Transverse colon (tissue), 4 donors: Measurements from ENCODE around the gene SKIL.

Experiments used
- EP300 ChIP-seq: sonication (generic); formaldehyde crosslinking; IDR thresholded peaks from one replicate; pipeline ENCODE4 v1.6.1; 2017; ENCODE audit warnings: antibody characterized with exemption, low read depth
- POLR2A ChIP-seq: fragments of 450-650 bp; IDR thresholded peaks from one replicate; pipeline ENCODE4 v1.6.1; 2016; ENCODE audit warnings: antibody characterized with exemption, mild to moderate bottlenecking, moderate library complexity
- POLR2AphosphoS5 ChIP-seq, 3 donors: sonication (generic); formaldehyde crosslinking; IDR thresholded peaks; one replicate each; pipeline ENCODE4 v1.6.1; 2016; ENCODE audit warnings: antibody characterized with exemption in 3 of 3
- TF ChIP-seq, protein P1 (sequence below), 5 experiments: fragments of 200-600 bp in 3 of 5; fragments of 450-650 bp in 2 of 5; sonication (generic) in 3 of 5; IDR thresholded peaks; 1 replicate in 2 of 5; 2 replicates in 3 of 5; pipeline ENCODE4 v1.5.1; 2016 to 2017; ENCODE audit warnings: antibody characterized with exemption in 5 of 5, inconsistent platforms in 3 of 5, mild to moderate bottlenecking in 2 of 5, moderate library complexity in 1 of 5

DNA sequence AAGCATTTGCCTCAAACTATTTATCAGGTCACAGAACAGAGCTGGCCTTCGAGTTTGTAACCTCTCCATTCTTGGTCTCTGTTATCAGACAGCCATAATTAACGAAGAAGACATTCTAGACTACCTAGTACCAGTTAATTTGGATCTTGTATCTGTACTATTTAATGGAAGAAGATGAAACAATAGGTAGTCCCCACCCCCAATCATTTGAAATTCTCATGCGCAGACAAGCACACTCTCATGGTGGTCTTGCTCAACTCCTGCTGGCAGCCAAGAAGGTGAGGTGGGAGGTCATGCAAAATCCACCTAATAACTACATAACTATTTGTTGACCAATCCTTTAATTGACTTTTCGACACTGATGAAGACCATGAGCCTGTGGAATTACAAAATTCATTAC is 2.8 kb upstream of the SKIL start:
- TF ChIP-seq POLR2A (no peak), POLR2AphosphoS5 (IDR thresholded peaks at IDR 0.05) (no peak), EP300 (no peak)
- TF ChIP-seq, protein P1, sequence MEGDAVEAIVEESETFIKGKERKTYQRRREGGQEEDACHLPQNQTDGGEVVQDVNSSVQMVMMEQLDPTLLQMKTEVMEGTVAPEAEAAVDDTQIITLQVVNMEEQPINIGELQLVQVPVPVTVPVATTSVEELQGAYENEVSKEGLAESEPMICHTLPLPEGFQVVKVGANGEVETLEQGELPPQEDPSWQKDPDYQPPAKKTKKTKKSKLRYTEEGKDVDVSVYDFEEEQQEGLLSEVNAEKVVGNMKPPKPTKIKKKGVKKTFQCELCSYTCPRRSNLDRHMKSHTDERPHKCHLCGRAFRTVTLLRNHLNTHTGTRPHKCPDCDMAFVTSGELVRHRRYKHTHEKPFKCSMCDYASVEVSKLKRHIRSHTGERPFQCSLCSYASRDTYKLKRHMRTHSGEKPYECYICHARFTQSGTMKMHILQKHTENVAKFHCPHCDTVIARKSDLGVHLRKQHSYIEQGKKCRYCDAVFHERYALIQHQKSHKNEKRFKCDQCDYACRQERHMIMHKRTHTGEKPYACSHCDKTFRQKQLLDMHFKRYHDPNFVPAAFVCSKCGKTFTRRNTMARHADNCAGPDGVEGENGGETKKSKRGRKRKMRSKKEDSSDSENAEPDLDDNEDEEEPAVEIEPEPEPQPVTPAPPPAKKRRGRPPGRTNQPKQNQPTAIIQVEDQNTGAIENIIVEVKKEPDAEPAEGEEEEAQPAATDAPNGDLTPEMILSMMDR (IDR thresholded peaks at IDR 0.05), result no peak
